Esophagus (tissue), 2 donors: ENCODE results near the gene SPCS3. TPM values are rescaled to one million over a fixed set of nuclear protein-coding genes. Genes with fewer than 3 reads are reported as not detected.
"Not testable (repeated sequence)": the region's sequence is repeated elsewhere in the genome, so short reads cannot be mapped to it uniquely, and the experiment has no call there.

Experiments used
- H3K27ac ChIP-seq, 2 donors: one replicate each; pipeline ENCODE4 v1.5.1; 2013; ENCODE audit warnings: low read depth in 2 of 2, mild to moderate bottlenecking in 2 of 2, inconsistent platforms in 1 of 2, low read length in 1 of 2, moderate library complexity in 1 of 2
- H3K27me3 ChIP-seq, 2 donors: one replicate each; pipeline ENCODE4 v1.6.1; 2013; ENCODE audit warnings: low read length in 2 of 2, control low read depth in 1 of 2, mild to moderate bottlenecking in 1 of 2; ENCODE audit not compliant: insufficient read depth in 2 of 2, control insufficient read depth in 1 of 2
- H3K36me3 ChIP-seq, 2 donors: one replicate each; pipeline ENCODE4 v1.6.1; 2013; ENCODE audit warnings: low read length in 1 of 2; ENCODE audit not compliant: control insufficient read depth in 2 of 2, insufficient read depth in 2 of 2
- H3K4me1 ChIP-seq, 2 donors: one replicate each; pipeline ENCODE4 v1.6.1; 2013; ENCODE audit warnings: low read length in 1 of 2; ENCODE audit not compliant: control insufficient read depth in 2 of 2, insufficient read depth in 2 of 2
- H3K4me3 ChIP-seq, 2 donors: one replicate each; pipeline ENCODE4 v1.5.1; 2013; ENCODE audit warnings: low read length in 2 of 2, mild to moderate bottlenecking in 2 of 2, low read depth in 1 of 2, moderate library complexity in 1 of 2
- H3K9me3 ChIP-seq, 2 donors: one replicate each; pipeline ENCODE4 v1.6.1; 2013; ENCODE audit warnings: mild to moderate bottlenecking in 2 of 2, low read depth in 1 of 2, low read length in 1 of 2, moderate library complexity in 1 of 2; ENCODE audit not compliant: control insufficient read depth in 2 of 2, insufficient read depth in 1 of 2
- WGBS, 2 donors: extraction: QIAGEN DNeasy Blood & Tissue Kit; methylation state at CpG; one replicate each; pipeline ENCODE4 v1.1.7; 2013; 5-methylcytosine and 5-hydroxymethylcytosine counted together
- polyA plus RNA-seq, 2 donors: library from polyadenylated mRNA; stranded (reverse); fragments of 200-250 nt; gene quantifications; one replicate each; pipeline ENCODE4 v1.2.3, GENCODE V29; 2013
- donor health status: healthy with polysubstance abuse.
- donor health status: Bipolar disorder and iron deficiency.

The SPCS3 gene
- polyA plus RNA-seq, 2 donors = 16.7 to 19.7 TPM

- no peak overlapping the region for H3K4me3 ChIP-seq
- WGBS, 2 donors = 38 to 51% methylated on average over 3 of the region's 3 CpGs
- H3K27ac ChIP-seq = no peak overlapping the region
- no peaks in the 10 kb centered on the region for H3K36me3 ChIP-seq
- no peaks in the 10 kb centered on the region for H3K27me3 ChIP-seq
- no peaks in the 10 kb centered on the region for H3K4me1 ChIP-seq
- H3K9me3 ChIP-seq = peaks cover 8 to 18% of the 10 kb centered on the region in 2 donors
Measured at GRCh38 chr4:176339936-176340761, 20.4 kb downstream of the SPCS3 start.

- WGBS, 2 donors = 48 to 53% methylated on average over 8 of the region's 8 CpGs
- Histone ChIP-seq H3K4me3 (no peak overlapping the region), H3K27ac (no peak overlapping the region), H3K27me3 (no peaks in the 10 kb centered on the region), H3K36me3 (no peaks in the 10 kb centered on the region), H3K9me3 (peaks cover 10 to 18% of the 10 kb centered on the region in 2 donors), H3K4me1 (no peaks in the 10 kb centered on the region)
Measured at GRCh38 chr4:176340871-176341685, 21.3 kb downstream of the SPCS3 start.

- Histone ChIP-seq H3K36me3 (no peaks in the 10 kb centered on the region), H3K27me3 (no peaks in the 10 kb centered on the region), H3K4me1 (no peaks in the 10 kb centered on the region), H3K9me3 (peaks cover 10 to 18% of the 10 kb centered on the region in 2 donors), H3K4me3 (no peak overlapping the region), H3K27ac (no peak overlapping the region)
- 94 to 97% methylated on average over 7 of the region's 7 CpGs for WGBS, 2 donors
Measured at GRCh38 chr4:176342384-176342783, 22.6 kb downstream of the SPCS3 start.

- peaks cover 10 to 18% of the 10 kb centered on the region in 2 donors for H3K9me3 ChIP-seq
- WGBS, 2 donors = 95 to 100% methylated on average over 2 of the region's 2 CpGs
- no peaks in the 10 kb centered on the region for H3K27me3 ChIP-seq
- no peaks in the 10 kb centered on the region for H3K36me3 ChIP-seq
- no peak overlapping the region for H3K4me3 ChIP-seq
- H3K27ac ChIP-seq = no peak overlapping the region
- no peaks in the 10 kb centered on the region for H3K4me1 ChIP-seq
Measured at GRCh38 chr4:176343286-176343685, 23.5 kb downstream of the SPCS3 start.

- 72 to 76% methylated on average over 7 of the region's 7 CpGs for WGBS, 2 donors
- peaks cover 10 to 18% of the 10 kb centered on the region in 2 donors for H3K9me3 ChIP-seq
- not testable (repeated sequence) for H3K4me3 ChIP-seq, H3K27me3 ChIP-seq, H3K36me3 ChIP-seq, H3K4me1 ChIP-seq, H3K27ac ChIP-seq
Measured at GRCh38 chr4:176345346-176345745, 25.6 kb downstream of the SPCS3 start.

GRCh38 chr4:176346836-176347235, 27.1 kb downstream of the SPCS3 start:
- 82 to 95% methylated on average over 2 of the region's 2 CpGs for WGBS, 2 donors
- not testable (repeated sequence) for H3K4me3 ChIP-seq, H3K27ac ChIP-seq, H3K36me3 ChIP-seq, H3K27me3 ChIP-seq, H3K4me1 ChIP-seq
- H3K9me3 ChIP-seq = peaks cover 10 to 18% of the 10 kb centered on the region in 2 donors

GRCh38 chr4:176350671-176351070, 30.9 kb downstream of the SPCS3 start:
- no peak overlapping the region for H3K4me3 ChIP-seq
- WGBS, 2 donors = 96 to 97% methylated on average over 5 of the region's 5 CpGs
- H3K36me3 ChIP-seq = no peaks in the 10 kb centered on the region
- no peaks in the 10 kb centered on the region for H3K4me1 ChIP-seq
- H3K27me3 ChIP-seq = no peaks in the 10 kb centered on the region
- no peak overlapping the region for H3K27ac ChIP-seq
- H3K9me3 ChIP-seq = peaks cover 0 to 1% of the 10 kb centered on the region in 2 donors

- Histone ChIP-seq H3K27me3 (no peaks in the 10 kb centered on the region), H3K4me1 (no peaks in the 10 kb centered on the region), H3K9me3 (no peaks in the 10 kb centered on the region), H3K4me3 (no peak overlapping the region), H3K36me3 (no peaks in the 10 kb centered on the region), H3K27ac (no peak overlapping the region)
- 58 to 70% methylated on average over 1 of the region's 1 CpG for WGBS, 2 donors
Measured at GRCh38 chr4:176354884-176355283, 35.1 kb downstream of the SPCS3 start.

- H3K4me1 ChIP-seq = no peaks in the 10 kb centered on the region
- no peaks in the 10 kb centered on the region for H3K9me3 ChIP-seq
- 67 to 69% methylated on average over 4 of the region's 4 CpGs for WGBS, 2 donors
- H3K4me3 ChIP-seq = no peak overlapping the region
- H3K27ac ChIP-seq = no peak overlapping the region
- no peaks in the 10 kb centered on the region for H3K36me3 ChIP-seq
- no peaks in the 10 kb centered on the region for H3K27me3 ChIP-seq
Measured at GRCh38 chr4:176357359-176358082, 37.8 kb downstream of the SPCS3 start.
